Endodermal cell (in vitro differentiated cells): ENCODE results near the gene GPHN. TPM values are rescaled to one million over a fixed set of nuclear protein-coding genes. Genes with fewer than 3 reads are reported as not detected.

Experiments
- DNase-seq: peaks from one replicate; pipeline ENCODE4 v3.0.0-alpha.2; 2017
- H3K27ac ChIP-seq: 2 replicates; pipeline ENCODE4 v1.5.1; 2013; ENCODE audit warnings: mild to moderate bottlenecking, low read depth, low read length, moderate library complexity
- H3K27me3 ChIP-seq: 2 replicates; pipeline ENCODE4 v1.6.1; 2013; ENCODE audit warnings: mild to moderate bottlenecking, low read length, moderate library complexity; ENCODE audit not compliant: insufficient read depth, control insufficient read depth, poor library complexity, severe bottlenecking
- H3K36me3 ChIP-seq: 2 replicates; pipeline ENCODE4 v1.7.0; 2013; ENCODE audit warnings: mild to moderate bottlenecking, low read length, moderate library complexity; ENCODE audit not compliant: control insufficient read depth, insufficient read depth
- H3K4me1 ChIP-seq: one replicate; pipeline ENCODE4 v1.7.0; 2013; ENCODE audit warnings: low read length; ENCODE audit not compliant: control insufficient read depth, insufficient read depth
- H3K4me3 ChIP-seq: 2 replicates; pipeline ENCODE4 v1.5.1; 2013; ENCODE audit warnings: mild to moderate bottlenecking, low read length, moderate library complexity
- H3K9ac ChIP-seq: 2 replicates; pipeline ENCODE4 v1.6.1; 2013; ENCODE audit warnings: mild to moderate bottlenecking, low read length, moderate library complexity; ENCODE audit not compliant: poor library complexity, severe bottlenecking; ENCODE audit errors: extremely low read depth
- H3K9me3 ChIP-seq: 2 replicates; pipeline ENCODE4 v1.6.1; 2013; ENCODE audit warnings: mild to moderate bottlenecking, low read length, moderate library complexity; ENCODE audit not compliant: control insufficient read depth
- H3K27ac Mint-ChIP-seq: 2 replicates; pipeline ENCODE4 v1.8.0; 2020; ENCODE audit warnings: mixed read lengths
- H3K27me3 Mint-ChIP-seq: 2 replicates; pipeline ENCODE4 v1.8.0; 2021; ENCODE audit warnings: mild to moderate bottlenecking, mixed read lengths; ENCODE audit not compliant: insufficient read depth
- H3K36me3 Mint-ChIP-seq: 2 replicates; pipeline ENCODE4 v1.8.0; 2020; ENCODE audit warnings: low read depth, mixed read lengths
- H3K4me1 Mint-ChIP-seq: 2 replicates; pipeline ENCODE4 v1.8.0; 2020; ENCODE audit warnings: mixed read lengths
- H3K4me3 Mint-ChIP-seq: 2 replicates; pipeline ENCODE4 v1.8.0; 2020; ENCODE audit warnings: mild to moderate bottlenecking, moderate library complexity, mixed read lengths
- H3K9me3 Mint-ChIP-seq: 2 replicates; pipeline ENCODE4 v1.8.0; 2020; ENCODE audit warnings: mild to moderate bottlenecking, mixed read lengths
- CTCF ChIP-seq: fragments of 200-600 bp; sonication (generic); conservative IDR thresholded peaks from 2 replicates; pipeline ENCODE4 v1.5.0; 2021; ENCODE audit warnings: antibody characterized with exemption, mild to moderate bottlenecking
- WGBS, 2 experiments: methylation state at CpG; one replicate each; pipeline versions ENCODE4 v1.1.5 to v1.1.7; 2013; ENCODE audit warnings: missing lambda C conversion rate in 2 of 2, mixed read lengths in 1 of 2; ENCODE audit not compliant: insufficient coverage in 1 of 2, insufficient read length in 1 of 2; 5-methylcytosine and 5-hydroxymethylcytosine counted together
- total RNA-seq, 2 donors: library from RNA; stranded (reverse); fragmentation: NEBNext Ultra II Directional in 1 of 2; extraction: Animal tissue kit (Norgen Biotek cat#: 25700) in 1 of 2; gene quantifications; 2 replicates in 1 of 2; 3 replicates in 1 of 2; pipeline ENCODE4 v1.2.1, GENCODE V29; 2021

Gene GPHN
- total RNA-seq, 2 donors from 2014 or later = 12.4 to 15.0 TPM

DNA sequence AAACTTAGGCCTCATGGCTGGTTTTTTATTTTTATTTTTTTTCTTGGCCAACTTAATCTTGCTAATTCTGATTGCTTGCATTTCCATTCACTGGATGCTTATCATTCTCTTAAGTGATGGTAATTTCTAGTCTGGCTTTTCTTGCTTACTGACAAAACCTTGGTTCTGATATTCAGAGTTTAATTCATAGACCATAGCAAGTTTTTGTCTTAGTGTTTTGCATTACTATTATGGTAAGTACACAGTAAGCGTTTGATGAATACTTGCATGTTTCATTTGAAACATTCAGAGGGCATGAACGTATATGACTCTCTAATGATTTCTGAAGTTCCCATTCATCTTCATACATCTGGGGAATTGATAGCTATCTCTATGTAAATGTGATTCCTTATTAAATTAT lies 55.8 kb downstream of the GPHN start:
- WGBS, 2 experiments = 95 to 100% methylated on average over 1 to 2 of the region's 2 CpGs
- Mint-ChIP-seq H3K27ac (no peak overlapping the region), H3K4me1 (peaks cover 8% of the 10 kb centered on the region), H3K36me3 (peaks cover 3% of the 10 kb centered on the region), H3K4me3 (no peak overlapping the region), H3K9me3 (peaks cover 11% of the 10 kb centered on the region), H3K27me3 (no peaks in the 10 kb centered on the region)
- Histone ChIP-seq H3K9ac (no peak overlapping the region), H3K36me3 (no peaks in the 10 kb centered on the region), H3K27ac (no peak overlapping the region), H3K9me3 (peaks cover 23% of the 10 kb centered on the region), H3K4me1 (no peaks in the 10 kb centered on the region), H3K27me3 (no peaks in the 10 kb centered on the region), H3K4me3 (no peak overlapping the region)
- no peak for TF ChIP-seq CTCF
- DNase-seq = no peak

- H3K27me3 Mint-ChIP-seq = no peaks in the 10 kb centered on the region
- no peak overlapping the region for H3K4me3 ChIP-seq
- 89% methylated on average over 2 of the region's 2 CpGs; no CpG with 5 or more reads in 1 of the 2 experiments for WGBS, 2 experiments
These were observed 60.3 kb downstream of the GPHN start for GRCh38 chr14:66568220-66568619.

GRCh38 chr14:66572826-66573225 lies 64.9 kb downstream of the GPHN start:
- no CpG with 5 or more reads among the region's 1 CpG for WGBS, 2 experiments
- Histone ChIP-seq H3K9ac (no peak overlapping the region), H3K4me1 (no peaks in the 10 kb centered on the region), H3K9me3 (peaks cover 42% of the 10 kb centered on the region), H3K27ac (no peak overlapping the region), H3K36me3 (no peaks in the 10 kb centered on the region), H3K4me3 (no peak overlapping the region), H3K27me3 (no peaks in the 10 kb centered on the region)
- Mint-ChIP-seq H3K27ac (no peak overlapping the region), H3K4me1 (no peaks in the 10 kb centered on the region), H3K36me3 (peaks cover 3% of the 10 kb centered on the region), H3K4me3 (no peak overlapping the region), H3K27me3 (no peaks in the 10 kb centered on the region), H3K9me3 (peaks cover 53% of the 10 kb centered on the region)
- TF ChIP-seq CTCF = no peak
- no peak for DNase-seq

More at GRCh38 chr14:66568220-66568619, 60.3 kb downstream of the GPHN start:
- DNase-seq = no peak
- Mint-ChIP-seq H3K4me1 (peaks cover 4% of the 10 kb centered on the region), H3K36me3 (peaks cover 1% of the 10 kb centered on the region), H3K27ac (no peak overlapping the region), H3K9me3 (peaks cover 18% of the 10 kb centered on the region), H3K4me3 (no peak overlapping the region)
- Histone ChIP-seq H3K4me1 (no peaks in the 10 kb centered on the region), H3K27me3 (no peaks in the 10 kb centered on the region), H3K36me3 (no peaks in the 10 kb centered on the region), H3K9ac (no peak overlapping the region), H3K9me3 (peaks cover 2% of the 10 kb centered on the region), H3K27ac (no peak overlapping the region)
- TF ChIP-seq CTCF = no peak
